B cell (primary cell): ENCODE measurements around the gene CCDC88C.

Experiments
- CTCF ChIP-seq: fragments of 200-600 bp; IDR thresholded peaks from one replicate; pipeline ENCODE4 v1.8.0; 2022; ENCODE audit warnings: antibody characterized with exemption, mild to moderate bottlenecking
- EZH2 ChIP-seq: IDR thresholded peaks from 2 replicates; pipeline ENCODE4 v1.6.1; 2012; ENCODE audit warnings: borderline replicate concordance, low read depth, mild to moderate bottlenecking, moderate library complexity, low read length; ENCODE audit not compliant: insufficient read depth, poor library complexity, severe bottlenecking

GRCh38 chr14:91274796-91275195, 142.8 kb downstream of the CCDC88C start:
- TF ChIP-seq CTCF (no peak), EZH2 (no peak)
